Epithelial cell of esophagus (primary cell): ENCODE results near the gene MACROD2.
A peak's percentile ranks its signal among the peaks of the same experiment; 100 is the strongest.

Experiments
- DNase-seq: peaks from one replicate; pipeline ENCODE4 v3.0.0; 2010; ENCODE audit warnings: low read depth
- H3K4me3 ChIP-seq: 2 replicates; pipeline ENCODE4 v1.5.1; 2011; ENCODE audit warnings: mild to moderate bottlenecking, low read length, control low read depth
- CTCF ChIP-seq: IDR thresholded peaks from 2 replicates; pipeline ENCODE4 v1.5.1; 2011; ENCODE audit warnings: low read depth, mild to moderate bottlenecking, low read length, control low read depth, inconsistent platforms; ENCODE audit not compliant: insufficient read depth; ENCODE audit errors: missing control alignments

MACROD2 gene

GRCh38 chr20:14984768-14985622 lies 989.7 kb downstream of the MACROD2 start:
- no peak for DNase-seq
- H3K4me3 ChIP-seq = no peak overlapping the region
- no peak for TF ChIP-seq CTCF

- no peak overlapping the region for H3K4me3 ChIP-seq
- DNase-seq = peak; percentile 45
- TF ChIP-seq CTCF = no peak
Measured at GRCh38 chr20:14986026-14986655, 990.8 kb downstream of the MACROD2 start.

- TF ChIP-seq CTCF = no peak
- no peak overlapping the region for H3K4me3 ChIP-seq
- DNase-seq = no peak
Measured at GRCh38 chr20:14986656-14987055, 991.3 kb downstream of the MACROD2 start.

- H3K4me3 ChIP-seq = no peak overlapping the region
- DNase-seq = no peak
- TF ChIP-seq CTCF = no peak
Measured at GRCh38 chr20:14989535-14990290, 994.4 kb downstream of the MACROD2 start.

- no peak for TF ChIP-seq CTCF
- DNase-seq = peak; percentile 47
- H3K4me3 ChIP-seq = no peak overlapping the region
Measured at GRCh38 chr20:14991023-14991422, 995.7 kb downstream of the MACROD2 start.

- DNase-seq = peak; percentile 87
- H3K4me3 ChIP-seq = no peak overlapping the region
- no peak for TF ChIP-seq CTCF
Measured at GRCh38 chr20:14992153-14992552, 996.8 kb downstream of the MACROD2 start.
